HG03060 (cell line): Measurements from ENCODE around the gene H2AZ2.
A peak's percentile ranks its signal among the peaks of the same experiment; 100 is the strongest.

ENCODE experiments used
- ATAC-seq: cut with Tn5 transposase; IDR thresholded peaks from one replicate; pipeline ENCODE4 v1.9.1; 2021; ENCODE audit warnings: low read depth, moderate number of reproducible peaks; ENCODE audit not compliant: unreplicated experiment

H2AZ2 gene

DNA sequence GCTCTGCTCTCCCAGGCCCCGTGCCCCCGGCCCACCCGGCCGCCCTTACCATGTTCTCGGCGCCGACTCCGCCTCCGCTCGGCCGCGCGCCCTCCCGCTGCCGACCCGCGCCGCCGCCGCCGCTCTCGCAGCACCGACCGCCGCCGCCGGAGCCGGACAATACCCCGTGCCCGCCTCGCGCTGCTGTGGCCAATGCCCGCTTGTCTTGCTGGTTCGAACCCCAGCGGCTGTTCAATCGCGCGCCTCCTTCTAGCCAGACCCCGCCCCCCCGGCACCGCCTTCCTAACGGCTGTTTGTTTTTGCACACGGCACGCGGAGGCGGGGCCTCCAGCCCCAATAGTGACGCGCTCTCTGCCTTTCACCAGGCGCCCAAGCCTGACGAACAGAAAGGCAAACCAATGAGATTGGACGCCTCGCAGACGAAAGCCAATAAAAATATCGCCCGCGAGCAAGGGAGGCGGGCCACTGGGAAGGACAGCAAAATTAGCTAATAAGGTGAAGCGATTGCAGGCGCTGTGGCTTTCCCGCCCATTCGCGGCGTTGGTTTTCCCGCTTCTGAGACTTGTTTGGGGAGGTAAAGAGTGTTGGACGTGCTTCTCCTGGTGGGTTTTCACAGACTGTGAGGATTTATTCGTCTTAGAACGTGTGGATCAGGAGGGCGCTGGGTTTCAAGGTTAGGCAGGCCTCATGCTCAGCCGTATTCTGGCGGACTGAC lies at the start of gene H2AZ2:
Gene H2AZ2 (minus strand): TSS at position 168 of the 715 bp plus-strand sequence. CDS start 116 bp downstream, at position 52.
- peak; percentile 82 for ATAC-seq

DNA sequence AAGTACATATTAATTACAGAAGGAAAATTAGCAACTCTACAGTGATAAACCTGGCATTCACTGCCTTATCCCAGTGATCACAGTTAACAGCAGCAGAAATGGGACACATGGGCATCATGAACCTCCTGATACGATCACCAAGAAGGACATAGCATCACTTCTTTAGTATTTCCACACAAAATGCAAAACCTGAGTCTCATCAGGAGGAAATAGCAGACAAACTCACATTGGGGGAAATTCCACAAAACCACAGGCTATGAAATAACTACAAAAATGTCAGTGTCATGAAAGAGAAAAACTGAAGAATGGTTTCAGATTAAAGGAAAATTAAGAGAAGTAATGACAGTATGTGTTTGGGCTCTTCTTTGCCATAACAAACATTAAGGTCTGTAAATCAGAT lies 49.4 kb upstream of the H2AZ2 start:
- ATAC-seq: no peak

DNA sequence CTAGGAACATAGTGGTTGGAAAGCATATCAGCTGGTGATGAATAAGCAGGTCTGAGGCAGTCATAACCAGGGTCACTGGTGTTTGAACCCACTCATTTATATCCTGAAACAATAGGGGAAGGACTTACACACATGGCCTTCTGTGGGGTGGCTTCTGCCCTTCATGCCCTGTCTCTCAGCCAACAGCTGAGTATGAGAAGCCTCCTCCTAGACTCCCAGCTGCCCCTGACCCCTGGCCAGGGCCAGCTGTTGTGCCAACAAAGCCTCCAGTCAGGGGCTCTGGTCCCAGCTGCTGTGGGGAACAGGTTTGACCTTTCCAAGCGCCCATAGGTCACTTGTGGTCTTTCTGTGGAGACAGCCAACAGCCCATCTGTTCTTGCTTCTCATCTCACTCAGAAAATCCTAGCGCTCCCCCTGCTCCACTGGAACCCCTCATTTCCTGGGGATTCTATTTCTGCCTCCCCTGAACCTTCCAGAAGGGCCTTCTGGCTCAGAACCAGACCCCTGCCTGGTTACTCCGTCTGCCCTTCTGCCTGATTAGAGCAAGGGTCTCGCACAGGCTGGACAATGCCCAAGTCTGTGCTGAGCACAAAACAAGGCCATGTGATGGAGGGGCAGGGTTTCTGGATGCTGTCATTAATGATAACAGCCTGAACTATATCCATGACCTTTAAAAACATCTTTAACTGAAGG lies 47.1 kb upstream of the H2AZ2 start:
- no peak for ATAC-seq

GRCh38 chr7:44893710-44894234 lies 45.9 kb upstream of the H2AZ2 start:
- no peak for ATAC-seq

- no peak for ATAC-seq
Measured at GRCh38 chr7:44891791-44892190, 43.9 kb upstream of the H2AZ2 start.

DNA sequence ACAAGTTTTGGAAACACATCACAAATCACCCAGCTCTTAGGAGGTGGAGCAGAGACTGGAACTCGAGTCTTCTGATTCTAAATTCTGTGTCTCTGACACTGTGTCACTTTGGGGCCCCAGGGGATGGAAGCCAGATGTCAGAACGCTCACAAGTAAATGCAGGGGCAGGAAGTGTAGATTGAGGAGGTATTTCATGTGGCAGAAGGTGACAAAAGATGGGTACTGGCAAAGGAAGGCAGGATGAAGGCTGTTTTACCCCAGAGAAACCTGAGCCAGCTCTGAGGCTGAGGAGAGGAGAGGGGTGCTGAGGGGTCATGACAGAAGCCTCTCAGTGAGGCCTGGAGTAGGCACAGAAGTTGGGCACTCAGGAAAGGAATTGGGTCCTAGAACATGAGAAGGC lies 43.5 kb upstream of the H2AZ2 start:
- no peak for ATAC-seq

- no peak for ATAC-seq
Measured at GRCh38 chr7:44889086-44889781, 41.3 kb upstream of the H2AZ2 start.

DNA sequence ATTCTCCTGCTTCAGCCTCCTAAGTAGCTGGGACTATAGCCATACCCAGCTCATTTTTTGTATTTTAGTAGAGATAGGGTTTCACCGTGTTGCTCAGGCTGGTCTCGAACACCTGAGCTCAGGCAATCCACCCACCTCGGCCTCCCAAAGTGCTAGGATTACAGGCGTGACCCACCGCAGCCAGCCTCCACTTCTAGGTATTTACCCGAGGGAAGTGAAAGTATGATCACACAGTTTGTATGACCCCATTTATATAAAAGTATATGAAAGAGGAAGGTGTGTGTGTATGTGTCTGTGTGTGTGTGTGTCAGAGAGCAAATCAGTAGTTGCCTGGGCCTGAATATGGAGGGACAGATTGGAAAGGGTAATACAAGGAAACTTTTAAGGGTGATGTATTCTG lies 39.4 kb upstream of the H2AZ2 start:
- ATAC-seq: no peak

- ATAC-seq: peak; percentile 80
Measured at GRCh38 chr7:44885394-44886317, 37.8 kb upstream of the H2AZ2 start, which contains the start of gene PURB. TSS of gene PURB (minus strand) at chr7:44885530. CDS start at chr7:44885348, 182 bp downstream.

- ATAC-seq: peak; percentile 8
Measured at GRCh38 chr7:44884621-44885393, 36.9 kb upstream of the H2AZ2 start.

DNA sequence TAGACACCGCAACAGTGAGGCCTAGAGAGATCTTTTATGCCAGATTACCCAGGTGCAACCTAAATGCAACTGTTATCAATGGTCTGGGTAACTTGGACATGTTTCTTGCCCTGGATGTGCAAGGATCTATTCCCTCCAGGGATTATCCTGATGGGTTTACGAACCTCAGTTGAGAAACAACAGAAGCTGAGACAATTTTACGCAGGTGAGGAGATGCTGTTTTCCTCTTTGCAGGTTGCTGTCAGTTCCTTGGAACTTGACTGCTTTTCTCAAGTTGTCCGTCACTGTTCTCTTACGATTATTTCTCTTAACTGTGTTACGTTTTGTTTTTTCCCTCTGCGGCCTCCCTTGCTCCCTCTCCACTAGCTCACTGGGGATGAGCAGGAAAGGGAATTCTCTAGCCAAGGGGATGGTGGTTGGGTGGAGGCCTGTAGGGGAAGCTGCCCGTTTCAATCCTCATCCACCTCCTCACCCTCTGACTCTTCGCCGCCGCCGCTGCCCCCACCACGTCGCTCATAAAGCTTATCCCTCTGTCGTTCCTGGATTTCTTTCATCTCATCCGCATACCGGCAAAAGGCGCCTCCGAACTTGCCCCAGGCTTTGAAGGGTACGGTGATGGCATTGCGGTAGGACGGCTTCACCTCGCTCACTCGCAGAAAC lies 36.2 kb upstream of the H2AZ2 start:
- ATAC-seq: no peak

DNA sequence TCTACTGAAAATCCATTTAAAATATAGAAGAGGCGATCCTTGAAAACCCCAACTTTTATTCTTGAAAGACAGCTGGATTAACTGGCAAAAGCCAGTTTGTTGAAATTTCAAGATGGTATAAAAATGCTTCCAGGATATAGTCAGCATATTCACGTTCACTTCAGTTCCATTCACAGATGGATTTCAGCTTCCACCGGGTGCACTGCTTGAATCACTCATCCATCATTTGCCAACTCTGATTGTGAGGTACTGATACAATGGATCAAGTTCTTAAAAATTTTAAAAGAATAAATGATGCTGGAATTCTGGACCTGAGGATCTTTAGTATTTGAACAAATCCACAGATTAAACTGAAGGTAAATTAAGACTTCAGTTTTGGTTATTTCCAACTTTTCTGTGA lies 35.0 kb upstream of the H2AZ2 start:
- no peak for ATAC-seq

DNA sequence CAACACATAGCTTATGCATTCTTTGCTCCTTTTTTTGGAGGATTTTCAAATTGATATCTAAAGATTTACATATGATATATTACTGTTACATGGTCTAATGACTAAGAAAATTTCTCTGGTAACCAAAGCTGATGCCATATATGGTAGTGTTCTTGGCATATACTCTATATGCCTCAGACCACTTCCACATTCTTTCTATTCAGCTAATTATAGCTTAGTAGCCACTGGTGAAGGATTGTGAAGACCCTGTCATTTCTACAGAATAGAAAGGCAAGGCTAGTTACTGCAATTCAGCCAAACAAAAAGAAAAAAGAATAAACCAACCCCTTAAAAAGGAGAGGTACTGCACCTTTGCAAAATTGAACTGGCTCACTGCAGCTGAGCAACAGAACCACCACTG lies 33.7 kb upstream of the H2AZ2 start:
- ATAC-seq: no peak

DNA sequence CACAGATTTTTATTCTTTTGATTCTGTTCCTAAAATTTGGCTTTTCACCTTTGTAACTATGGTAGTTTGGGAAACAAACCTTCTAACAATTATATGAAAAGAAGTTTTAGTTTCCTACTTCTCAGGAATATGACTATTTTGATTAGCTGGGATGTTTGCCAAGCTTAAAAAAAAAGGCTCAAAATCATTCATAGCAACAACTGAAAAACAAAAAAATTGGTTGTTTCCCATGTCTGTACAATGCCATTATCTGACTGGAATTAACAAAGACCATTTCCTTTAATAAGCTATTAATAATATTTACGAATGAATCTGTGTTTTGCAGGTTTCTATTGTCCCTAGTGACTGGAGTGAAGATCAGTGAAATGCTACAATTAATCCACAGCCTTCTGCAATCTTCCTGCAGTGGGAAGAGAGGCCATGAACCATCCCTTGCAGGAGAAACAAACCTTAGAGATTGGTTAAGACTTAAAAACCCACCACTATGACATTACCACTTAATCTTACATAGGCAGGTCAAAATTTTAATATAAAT lies 33.2 kb upstream of the H2AZ2 start:
- ATAC-seq: no peak

- ATAC-seq: no peak
Measured at GRCh38 chr7:44880317-44881018, 32.6 kb upstream of the H2AZ2 start.

DNA sequence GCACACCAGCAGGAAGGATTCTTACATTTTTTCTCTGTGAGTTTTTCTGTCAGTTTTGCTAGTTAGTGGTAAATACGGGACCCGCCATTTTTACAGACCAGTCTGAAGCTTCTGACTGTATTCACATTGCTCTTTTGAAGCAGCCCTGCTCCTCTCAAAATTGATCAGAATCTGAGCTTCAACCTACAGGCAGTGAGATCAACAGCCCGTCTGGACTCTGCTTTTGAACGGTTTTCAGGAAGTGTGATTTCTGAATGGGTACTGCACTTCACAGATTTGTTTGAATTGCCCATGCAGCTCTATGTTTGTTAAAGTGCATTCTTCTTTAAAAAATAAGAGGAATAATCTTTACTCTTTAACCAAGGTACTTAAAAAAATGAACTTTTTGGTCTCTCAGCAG lies 28.5 kb upstream of the H2AZ2 start:
- ATAC-seq: no peak

DNA sequence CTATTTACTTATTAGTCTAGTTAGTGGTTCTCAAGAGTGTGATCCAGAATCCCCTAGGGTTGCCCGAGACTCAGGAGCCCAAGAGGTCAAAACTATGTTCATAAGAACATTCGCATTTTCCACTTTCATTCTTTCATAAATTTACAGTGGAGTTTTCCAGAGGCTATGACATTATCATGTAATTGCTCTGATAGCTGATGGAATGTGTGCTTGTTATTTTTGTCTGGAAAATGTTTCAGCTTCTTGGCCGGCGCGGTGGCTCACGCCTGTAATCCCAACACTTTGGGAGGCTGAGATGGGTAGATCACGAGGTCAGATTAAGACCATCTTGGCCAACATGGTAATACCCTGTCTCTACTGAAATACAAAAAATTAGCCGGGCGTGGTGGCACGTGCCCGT lies 27.4 kb upstream of the H2AZ2 start:
- ATAC-seq: no peak

GRCh38 chr7:44872787-44873186 lies 24.9 kb upstream of the H2AZ2 start:
- ATAC-seq: no peak
